Mucosa of descending colon (tissue), 3 donors: ENCODE measurements around the gene CTSS. TPM values are rescaled to one million over a fixed set of nuclear protein-coding genes. Genes with fewer than 3 reads are reported as not detected.
A peak's percentile ranks its signal among the peaks of the same experiment; 100 is the strongest.

Source experiments
- ATAC-seq: fragments of 200-7000 bp; cut with Tn5 transposase; one replicate; pipeline ENCODE4 v1.9.1; 2020; ENCODE audit warnings: mild to moderate bottlenecking, moderate library complexity
- DNase-seq, 3 donors: peaks; one replicate each; pipeline ENCODE4 v3.0.0-alpha.2; 2020
- H3K36me3 ChIP-seq: fragments of 200-600 bp; one replicate; pipeline ENCODE4 v1.8.0; 2021; ENCODE audit warnings: low read depth, mild to moderate bottlenecking
- H3K4me1 ChIP-seq: fragments of 200-600 bp; one replicate; pipeline ENCODE4 v1.8.0; 2021; ENCODE audit warnings: low read depth, mild to moderate bottlenecking
- H3K4me3 ChIP-seq: fragments of 200-600 bp; one replicate; pipeline ENCODE4 v1.8.0; 2021; ENCODE audit warnings: mild to moderate bottlenecking
- H3K9me3 ChIP-seq: fragments of 200-600 bp; one replicate; pipeline ENCODE4 v1.8.0; 2021; ENCODE audit warnings: mild to moderate bottlenecking
- intact Hi-C, 2 donors: fragments of 100-400 bp; cut with DNase I in 1 of 2; cut with micrococcal nuclease in 1 of 2; formaldehyde crosslinking; loops; one replicate each; pipeline versions ENCODE4 v1.11.0 to v1.11.1; 2022; cut with DNase I, micrococcal nuclease
- total RNA-seq, 3 donors: library from RNA; stranded (reverse); fragmentation: NEBNext Ultra II Directional in 2 of 3; extraction: Animal tissue kit (Norgen Biotek cat#: 25700) in 2 of 3; gene quantifications; one replicate each; pipeline versions ENCODE4 v1.2.1 to v1.2.4, GENCODE V29; 2021 to 2023
- TF ChIP-seq, protein P1 (sequence below): fragments of 200-600 bp; IDR thresholded peaks from one replicate; pipeline ENCODE4 v1.8.0; 2022; ENCODE audit warnings: antibody characterized with exemption, mild to moderate bottlenecking
- donor health status: DM: no; HTN: no; CAD: no; lungs with moderate emphysema.
- donor health status: DM: no; HTN: no; CAD: no.
- donor health status: DM: no; HTN: yes; CAD: no.

Gene CTSS
- total RNA-seq, 3 donors from 2014 or later: 290 to 577 (median 544) TPM

DNA sequence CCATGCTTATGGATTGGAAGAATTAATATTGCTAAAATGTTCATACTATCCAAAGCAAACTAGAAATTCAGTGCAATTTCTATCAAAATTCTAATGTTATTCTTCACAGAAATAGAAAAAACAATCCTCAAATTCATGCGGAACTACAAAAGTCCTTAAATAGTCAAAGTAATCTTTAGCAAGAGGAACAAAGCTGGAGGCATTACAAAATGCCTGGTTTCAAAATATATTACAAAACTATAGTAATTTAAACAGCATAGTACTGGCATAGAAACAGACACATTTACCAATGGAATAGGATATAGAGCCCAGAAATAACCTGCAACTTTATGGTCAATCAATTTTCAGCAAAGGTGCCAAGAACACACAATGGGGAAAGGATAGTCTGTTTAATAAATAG is 3.8 kb downstream of the CTSS start:
- intact Hi-C loops: no loop called here
- ATAC-seq (no peak), DNase-seq (no peak)
- no peaks in the 10 kb centered on the region for H3K9me3 ChIP-seq
- H3K36me3 ChIP-seq: no peaks in the 10 kb centered on the region
- no peak overlapping the region for H3K4me3 ChIP-seq
- TF ChIP-seq, protein P1, sequence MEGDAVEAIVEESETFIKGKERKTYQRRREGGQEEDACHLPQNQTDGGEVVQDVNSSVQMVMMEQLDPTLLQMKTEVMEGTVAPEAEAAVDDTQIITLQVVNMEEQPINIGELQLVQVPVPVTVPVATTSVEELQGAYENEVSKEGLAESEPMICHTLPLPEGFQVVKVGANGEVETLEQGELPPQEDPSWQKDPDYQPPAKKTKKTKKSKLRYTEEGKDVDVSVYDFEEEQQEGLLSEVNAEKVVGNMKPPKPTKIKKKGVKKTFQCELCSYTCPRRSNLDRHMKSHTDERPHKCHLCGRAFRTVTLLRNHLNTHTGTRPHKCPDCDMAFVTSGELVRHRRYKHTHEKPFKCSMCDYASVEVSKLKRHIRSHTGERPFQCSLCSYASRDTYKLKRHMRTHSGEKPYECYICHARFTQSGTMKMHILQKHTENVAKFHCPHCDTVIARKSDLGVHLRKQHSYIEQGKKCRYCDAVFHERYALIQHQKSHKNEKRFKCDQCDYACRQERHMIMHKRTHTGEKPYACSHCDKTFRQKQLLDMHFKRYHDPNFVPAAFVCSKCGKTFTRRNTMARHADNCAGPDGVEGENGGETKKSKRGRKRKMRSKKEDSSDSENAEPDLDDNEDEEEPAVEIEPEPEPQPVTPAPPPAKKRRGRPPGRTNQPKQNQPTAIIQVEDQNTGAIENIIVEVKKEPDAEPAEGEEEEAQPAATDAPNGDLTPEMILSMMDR: no peak
- peaks cover 9% of the 10 kb centered on the region for H3K4me1 ChIP-seq

- no peak for ATAC-seq
- TF ChIP-seq, protein P1: no peak
These were observed 5.6 kb downstream of the CTSS start for GRCh38 chr1:150760013-150760412.

DNA sequence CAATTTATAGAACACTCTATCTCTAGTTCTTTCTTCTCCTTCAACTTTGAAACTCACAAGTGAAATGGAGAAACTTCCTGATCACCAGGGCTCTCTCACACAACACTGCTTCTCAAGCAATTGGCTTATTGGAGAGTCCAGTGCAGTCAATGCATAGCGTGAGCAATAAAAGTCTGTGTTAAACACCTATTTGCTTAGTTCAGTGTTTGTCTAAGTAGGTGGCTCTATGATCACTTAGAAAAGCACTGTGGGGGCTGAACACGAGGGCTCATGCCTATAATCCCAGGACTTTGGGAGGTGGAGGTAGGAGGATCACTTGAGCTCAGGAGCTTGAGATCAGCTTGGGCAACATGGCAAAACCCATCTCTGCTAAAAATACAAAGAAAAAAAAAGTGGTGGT is 12.2 kb downstream of the CTSS start:
- Histone ChIP-seq H3K4me3 (no peak overlapping the region), H3K4me1 (peaks cover 21% of the 10 kb centered on the region), H3K9me3 (no peaks in the 10 kb centered on the region), H3K36me3 (no peaks in the 10 kb centered on the region)
- TF ChIP-seq, protein P1: no peak
- intact Hi-C loops: no loop called here
- ATAC-seq: peak; percentile 92
- DNase-seq: peak in 1 of 3 donors; percentile 54

More at GRCh38 chr1:150760013-150760412, 5.6 kb downstream of the CTSS start:
- intact Hi-C loops: no loop called here
- Histone ChIP-seq H3K4me3 (no peak overlapping the region), H3K4me1 (peaks cover 9% of the 10 kb centered on the region), H3K36me3 (no peaks in the 10 kb centered on the region), H3K9me3 (no peaks in the 10 kb centered on the region)
- DNase-seq: no peak

DNA sequence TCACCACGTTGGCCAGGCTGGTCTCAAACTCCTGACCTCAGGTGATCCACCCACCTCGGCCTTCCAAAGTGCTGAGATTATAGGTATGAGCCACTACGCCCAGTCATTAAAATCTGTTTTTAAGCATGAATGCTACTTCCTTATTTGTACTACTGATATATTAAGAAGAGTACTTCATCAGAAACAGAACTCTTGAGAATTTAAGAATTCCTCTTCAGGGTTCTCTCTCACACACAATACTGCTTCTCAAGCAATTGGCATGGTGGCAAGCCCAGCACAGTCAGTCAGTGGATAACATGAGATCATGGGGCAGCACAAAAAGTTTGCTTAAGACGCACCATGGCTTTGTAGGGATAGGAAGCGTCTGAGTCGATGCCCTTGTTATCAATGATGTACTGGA is 14.1 kb downstream of the CTSS start:
- DNase-seq: no peak
- Histone ChIP-seq H3K4me3 (no peak overlapping the region), H3K4me1 (peaks cover 24% of the 10 kb centered on the region), H3K9me3 (no peaks in the 10 kb centered on the region), H3K36me3 (peaks cover 6% of the 10 kb centered on the region)
- intact Hi-C loops: no loop called here
- TF ChIP-seq, protein P1: no peak
- ATAC-seq: no peak

- peak in 1 of 3 donors; percentile 41 for DNase-seq
- TF ChIP-seq, protein P1: no peak
- peaks cover 6% of the 10 kb centered on the region for H3K36me3 ChIP-seq
- intact Hi-C loops: no loop called here
- peak; percentile 77 for ATAC-seq
- H3K9me3 ChIP-seq: no peaks in the 10 kb centered on the region
- no peak overlapping the region for H3K4me3 ChIP-seq
- H3K4me1 ChIP-seq: peaks cover 24% of the 10 kb centered on the region
These were observed 15.8 kb downstream of the CTSS start for GRCh38 chr1:150749720-150750311.
